HL-60 (cell line): ENCODE measurements around the gene VPS11.

Source experiments
- CTCF ChIP-seq: IDR thresholded peaks from one replicate; pipeline ENCODE4 v1.5.1; 2011; ENCODE audit warnings: low read length, control low read depth, inconsistent platforms; ENCODE audit not compliant: insufficient read depth
- POLR2AphosphoS5 ChIP-seq: IDR thresholded peaks from 2 replicates; pipeline ENCODE4 v1.6.1; 2012; ENCODE audit warnings: low read depth
- SPI1 ChIP-seq: IDR thresholded peaks from 2 replicates; pipeline ENCODE4 v1.6.1; 2012; ENCODE audit warnings: low read depth, mild to moderate bottlenecking, borderline replicate concordance

GRCh38 chr11:119026970-119027369 is 40.6 kb upstream of the VPS11 start:
- TF ChIP-seq SPI1 (no peak), CTCF (no peak), POLR2AphosphoS5 (no peak)
